Left forelimb (tissue), 1 donor: ENCODE measurements around the gene STAC2.
A peak's percentile ranks its signal among the peaks of the same experiment; 100 is the strongest.
"Not testable (repeated sequence)": the region's sequence is repeated elsewhere in the genome, so short reads cannot be mapped to it uniquely, and the experiment has no call there.

Experiments used
- DNase-seq: peaks from one replicate; pipeline ENCODE4 v3.0.0-alpha.2; 2018; ENCODE audit warnings: low spot score

STAC2 gene, protein sequence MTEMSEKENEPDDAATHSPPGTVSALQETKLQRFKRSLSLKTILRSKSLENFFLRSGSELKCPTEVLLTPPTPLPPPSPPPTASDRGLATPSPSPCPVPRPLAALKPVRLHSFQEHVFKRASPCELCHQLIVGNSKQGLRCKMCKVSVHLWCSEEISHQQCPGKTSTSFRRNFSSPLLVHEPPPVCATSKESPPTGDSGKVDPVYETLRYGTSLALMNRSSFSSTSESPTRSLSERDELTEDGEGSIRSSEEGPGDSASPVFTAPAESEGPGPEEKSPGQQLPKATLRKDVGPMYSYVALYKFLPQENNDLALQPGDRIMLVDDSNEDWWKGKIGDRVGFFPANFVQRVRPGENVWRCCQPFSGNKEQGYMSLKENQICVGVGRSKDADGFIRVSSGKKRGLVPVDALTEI

DNA sequence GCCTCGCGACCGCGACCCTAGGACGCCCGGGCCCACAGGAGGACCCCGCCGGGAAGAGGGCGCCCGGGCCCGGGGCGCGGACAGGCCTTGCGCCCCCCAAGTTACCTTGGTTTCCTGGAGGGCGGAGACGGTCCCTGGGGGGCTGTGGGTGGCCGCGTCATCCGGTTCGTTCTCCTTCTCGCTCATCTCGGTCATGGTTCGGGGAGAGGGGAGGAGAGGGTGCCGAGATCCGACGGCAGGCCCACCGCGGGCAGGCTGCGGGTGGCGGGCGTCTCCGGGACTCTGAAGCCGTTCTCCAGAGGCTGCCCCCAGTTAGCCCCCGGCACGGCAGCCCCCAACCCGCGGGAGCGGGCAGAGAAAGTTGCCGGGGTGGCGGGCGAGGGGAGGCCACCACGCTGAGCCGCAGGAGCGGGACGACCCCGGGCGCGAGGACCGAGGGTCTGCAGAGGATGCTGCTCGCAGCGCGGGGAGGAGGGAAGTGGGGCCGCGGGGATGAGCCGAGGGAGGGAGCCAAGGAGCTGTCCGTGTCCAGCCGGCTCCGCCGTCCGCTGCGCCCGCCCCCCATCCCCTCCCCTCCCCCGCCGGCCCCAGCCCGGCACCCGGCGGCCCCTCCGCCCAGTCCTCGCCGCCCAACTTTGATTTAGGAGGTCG is at the start of gene STAC2:
Gene STAC2, minus strand, starts transcription at position 638 of the 651 bp plus-strand sequence. Its CDS starts 443 bp downstream, at position 195.
- no peak for DNase-seq

DNA sequence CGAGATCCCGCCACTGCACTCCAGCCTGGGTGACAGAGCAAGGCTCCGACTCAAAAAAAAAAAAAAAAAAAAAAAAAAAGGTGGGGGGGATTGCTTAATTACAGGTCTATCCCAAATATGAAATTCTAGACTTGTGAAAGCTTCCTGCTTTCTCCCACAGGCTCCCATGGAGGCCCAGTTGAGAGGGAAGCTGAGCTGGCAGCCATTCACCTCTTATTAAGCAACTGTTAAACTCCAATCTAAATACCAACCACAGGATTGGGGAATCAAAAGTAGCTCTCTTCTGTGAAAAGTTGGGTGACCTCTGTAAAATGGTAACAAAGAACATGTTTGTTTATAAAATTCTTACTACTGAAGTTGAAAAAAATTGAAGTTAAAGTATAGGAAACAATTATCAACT is 45.8 kb upstream of the STAC2 start:
- no peak for DNase-seq

DNA sequence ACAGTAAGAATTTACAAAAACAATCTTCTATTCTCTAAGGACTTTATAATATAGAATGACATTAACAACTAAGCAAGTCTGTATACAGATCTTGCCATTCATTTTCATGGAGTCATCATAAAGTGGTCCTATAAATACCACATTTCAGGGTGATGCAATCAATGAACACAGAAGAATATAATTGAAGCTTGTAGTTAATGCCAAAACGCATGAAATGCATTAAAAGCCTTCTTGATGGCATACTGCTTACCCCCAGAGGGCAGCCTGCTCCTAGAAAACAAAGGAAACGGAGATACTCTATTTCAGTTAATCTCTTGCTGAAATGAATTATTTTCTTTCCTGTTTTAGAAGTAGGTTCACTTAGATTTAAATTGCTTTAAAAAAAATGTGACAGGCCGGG is 45.2 kb upstream of the STAC2 start:
- DNase-seq: no peak

DNA sequence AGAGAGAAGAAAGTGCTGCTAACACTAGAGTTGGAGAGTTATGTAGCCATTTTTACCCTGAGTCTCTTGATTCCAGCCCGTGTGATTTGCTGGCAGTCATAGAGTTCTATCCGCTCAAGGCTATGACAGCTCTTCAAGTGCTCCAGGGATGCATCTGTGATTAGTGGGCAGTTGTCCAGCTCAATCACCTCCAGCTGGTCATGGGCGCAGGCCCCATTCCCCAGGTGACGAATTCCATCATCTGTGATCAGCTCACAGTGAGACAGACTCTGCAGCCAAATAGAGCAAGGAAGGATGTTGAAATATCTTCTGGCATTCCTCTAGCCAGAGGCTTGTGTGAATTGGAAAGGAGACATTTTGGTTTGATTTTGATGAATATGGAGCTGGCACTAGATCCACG is 38.4 kb upstream of the STAC2 start:
- DNase-seq: no peak

DNA sequence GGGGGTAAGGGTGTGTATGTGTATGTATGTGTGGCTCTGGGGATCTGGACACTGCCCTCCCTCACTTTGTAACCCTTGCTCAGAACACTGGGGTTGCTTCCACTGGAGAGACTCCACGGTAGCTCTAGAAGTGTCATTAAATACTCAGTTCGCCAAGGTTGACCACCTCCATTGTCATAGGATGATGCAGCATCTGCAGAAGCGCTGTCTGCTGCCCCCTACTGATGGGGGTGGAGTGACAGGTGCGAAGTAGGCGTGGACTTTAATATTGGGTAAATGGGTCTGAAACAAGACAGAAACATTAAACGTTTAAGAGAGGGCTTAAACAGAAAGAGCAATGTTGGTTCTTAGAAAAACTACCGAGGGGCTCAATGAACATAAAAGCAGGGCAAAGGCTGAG is 35.5 kb upstream of the STAC2 start:
- no peak for DNase-seq

DNA sequence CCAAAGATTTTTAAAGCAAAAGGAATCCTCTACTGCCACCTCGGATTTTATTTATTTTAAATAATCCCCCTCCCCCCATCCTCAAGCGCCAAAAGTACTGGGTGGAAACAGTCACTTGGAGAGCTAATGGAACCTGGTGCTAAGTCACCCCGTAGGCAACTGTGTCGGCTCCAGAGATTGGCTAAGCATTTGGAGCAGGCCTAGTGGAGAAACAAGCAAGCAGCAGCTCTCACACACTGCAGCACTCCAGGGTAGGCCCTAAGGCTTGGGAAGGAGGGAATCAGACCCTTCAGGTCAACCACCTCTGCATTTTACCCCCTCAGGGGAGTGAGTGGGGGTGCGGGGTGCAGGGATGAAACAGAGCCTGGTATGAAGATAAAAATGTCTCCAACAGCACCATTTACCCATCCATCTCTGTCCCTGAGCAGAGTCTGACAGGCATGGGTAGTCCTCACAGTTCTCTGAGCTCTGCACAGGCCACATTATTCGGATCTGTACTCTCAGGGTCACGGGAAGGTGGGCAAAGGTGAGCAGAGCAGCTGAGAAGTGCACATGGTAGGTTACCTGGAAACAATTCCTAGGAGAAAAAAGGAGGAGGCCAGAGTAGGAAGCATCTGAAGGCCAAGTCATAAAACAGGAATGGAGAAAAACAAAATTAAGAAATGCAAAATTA is 27.2 kb upstream of the STAC2 start:
- DNase-seq: no peak

DNA sequence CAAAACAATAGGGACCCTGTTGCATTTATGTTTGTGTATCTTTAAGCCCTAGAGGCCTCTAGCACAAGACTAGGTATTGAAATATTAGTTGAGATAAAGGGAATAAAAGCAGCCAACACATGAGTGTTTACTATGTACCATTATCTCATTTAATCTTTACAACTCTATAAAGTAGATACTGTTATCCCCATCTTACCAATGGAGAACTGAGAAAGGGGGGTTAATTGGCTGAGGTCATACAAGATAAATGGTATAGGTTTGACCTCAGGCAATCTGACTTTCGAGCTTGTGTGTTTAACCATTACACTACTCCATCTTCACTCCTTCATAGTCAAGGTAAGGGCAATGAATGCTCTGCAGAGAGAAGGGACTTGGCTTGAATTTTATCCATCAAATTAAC is 26.3 kb upstream of the STAC2 start:
- DNase-seq: no peak

DNA sequence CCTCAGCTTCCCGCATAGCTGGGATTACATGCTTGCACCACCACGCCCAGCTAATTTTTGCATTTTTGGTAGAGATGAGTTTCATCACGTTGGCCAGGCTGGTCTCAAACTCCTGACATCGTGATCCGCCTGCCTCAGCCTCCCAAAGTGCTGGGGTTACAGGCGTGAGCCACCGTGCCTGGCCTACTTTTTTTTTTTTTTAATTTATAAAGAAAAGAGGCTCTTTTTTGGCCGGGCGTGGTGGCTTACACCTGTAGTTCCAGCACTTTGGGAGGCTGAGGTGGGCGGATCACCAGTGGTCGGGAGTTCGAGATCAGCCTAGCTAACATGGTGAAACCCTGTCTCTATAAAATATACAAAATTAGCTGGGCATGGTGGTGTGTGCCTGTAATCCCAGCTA is 24.3 kb upstream of the STAC2 start:
- not testable (repeated sequence) for DNase-seq

DNA sequence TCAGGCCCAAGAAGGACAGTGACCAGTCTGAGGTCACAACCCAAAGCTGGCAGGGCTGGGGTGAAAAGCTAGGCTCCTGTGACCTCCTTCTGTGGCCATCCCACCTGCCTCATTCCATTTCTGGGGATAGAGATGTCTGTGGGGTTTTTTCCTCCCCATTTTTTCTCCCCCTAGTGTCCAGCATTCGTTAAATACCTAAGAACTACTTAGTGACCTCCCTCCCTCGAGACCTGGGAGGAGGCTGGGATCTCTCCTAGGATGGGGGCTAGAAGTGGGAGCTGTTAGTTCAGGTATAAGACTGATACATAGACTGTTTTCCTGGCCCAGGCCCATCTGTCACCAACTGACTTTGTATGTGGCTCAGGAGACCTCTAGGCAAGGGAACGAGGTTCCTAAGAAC is 20.5 kb upstream of the STAC2 start:
- no peak for DNase-seq

DNA sequence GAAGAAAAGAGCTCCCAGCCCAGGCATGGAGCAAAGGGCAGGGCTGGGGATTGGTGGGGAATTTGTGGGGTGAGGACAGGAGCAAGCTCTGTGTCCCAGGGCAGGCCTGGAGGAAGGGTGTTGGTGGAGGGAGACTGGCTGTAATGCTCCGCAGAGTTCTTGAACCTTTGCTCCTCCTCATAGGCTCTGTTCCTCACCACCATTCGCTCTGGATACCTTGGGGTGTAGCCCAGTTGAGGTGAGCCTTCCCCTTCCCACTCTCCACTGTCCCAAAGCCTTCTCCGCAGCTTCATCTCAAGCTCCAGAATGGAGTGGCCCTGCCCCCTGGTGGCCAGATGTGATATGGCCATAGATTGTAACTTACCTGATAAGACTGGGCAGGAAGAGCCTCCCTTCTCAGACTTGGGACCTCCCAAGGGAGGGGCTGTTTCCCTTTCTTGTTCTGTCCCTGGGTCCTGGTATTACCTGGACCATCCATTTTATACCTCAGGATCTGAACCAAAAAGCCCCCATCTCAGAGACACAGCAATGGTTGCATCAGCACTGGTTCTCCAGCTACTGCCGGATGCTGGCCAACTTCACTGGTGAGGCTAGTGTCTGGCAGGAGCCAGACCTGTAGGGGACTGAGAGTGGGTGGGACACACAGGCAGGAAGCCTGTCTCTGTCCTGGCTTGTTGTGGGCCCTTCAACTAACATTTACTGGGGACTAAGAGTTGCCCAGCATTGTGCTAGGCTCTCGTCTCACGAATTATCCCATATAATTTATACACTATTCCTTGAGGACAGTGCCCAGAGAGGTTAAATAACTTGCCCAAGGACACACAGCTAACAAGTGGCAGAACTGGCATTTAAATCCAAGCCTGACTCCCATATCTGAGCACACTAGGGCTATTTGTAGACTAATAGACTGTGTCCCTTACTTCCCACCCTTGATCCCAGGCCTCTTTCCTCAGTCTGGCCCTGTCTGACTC is 19.1 kb upstream of the STAC2 start:
- DNase-seq: peak; percentile 90

DNA sequence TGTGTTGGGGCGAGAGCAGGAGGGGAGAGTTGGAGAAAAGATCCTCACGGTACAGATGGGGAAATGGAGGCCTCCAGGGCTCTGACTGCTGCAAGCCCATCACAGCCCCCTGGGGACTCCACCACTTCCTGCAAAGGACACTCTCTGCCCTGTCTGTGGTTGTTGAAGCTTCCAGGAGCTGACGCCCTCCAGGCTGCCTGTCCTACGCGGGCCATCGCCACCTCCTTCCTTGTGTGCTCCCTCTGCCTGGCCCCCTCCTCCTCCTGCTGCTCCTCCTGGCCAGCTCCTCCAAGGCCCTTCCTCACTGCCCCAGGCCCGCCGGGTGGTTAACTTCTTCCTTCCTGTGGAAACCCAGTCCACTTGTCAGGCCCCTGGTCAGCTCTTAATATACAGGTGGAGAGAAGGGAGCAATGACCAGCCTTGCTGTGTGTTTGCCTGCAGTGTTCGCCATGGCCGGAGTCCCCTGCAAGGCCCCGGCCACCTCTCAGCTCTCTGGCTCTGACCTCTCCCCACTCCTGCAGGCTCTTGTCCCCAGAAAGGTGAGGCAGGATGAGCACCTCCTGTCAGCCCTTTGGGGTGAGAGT is 18.4 kb upstream of the STAC2 start:
- DNase-seq: no peak

DNA sequence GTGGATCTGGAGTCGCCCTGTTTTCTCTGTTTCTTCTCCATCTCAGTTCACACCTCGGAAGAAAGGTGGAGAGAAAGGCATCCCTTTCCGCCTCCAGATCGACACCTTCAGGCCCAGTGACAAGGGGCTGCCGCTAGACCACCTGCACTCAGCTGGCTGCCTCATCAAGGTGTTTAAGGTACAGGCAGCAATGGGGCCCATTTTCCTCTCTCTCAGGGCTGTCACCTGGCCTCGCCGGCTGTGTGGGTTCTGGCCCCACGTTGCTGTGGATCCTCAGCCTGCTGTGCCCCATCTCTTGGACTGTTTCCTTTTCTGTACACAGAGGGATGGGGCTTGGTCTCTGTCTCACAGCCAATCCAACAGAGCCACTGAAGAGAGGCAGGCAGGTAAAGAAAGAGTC is 17.4 kb upstream of the STAC2 start:
- DNase-seq: no peak

DNA sequence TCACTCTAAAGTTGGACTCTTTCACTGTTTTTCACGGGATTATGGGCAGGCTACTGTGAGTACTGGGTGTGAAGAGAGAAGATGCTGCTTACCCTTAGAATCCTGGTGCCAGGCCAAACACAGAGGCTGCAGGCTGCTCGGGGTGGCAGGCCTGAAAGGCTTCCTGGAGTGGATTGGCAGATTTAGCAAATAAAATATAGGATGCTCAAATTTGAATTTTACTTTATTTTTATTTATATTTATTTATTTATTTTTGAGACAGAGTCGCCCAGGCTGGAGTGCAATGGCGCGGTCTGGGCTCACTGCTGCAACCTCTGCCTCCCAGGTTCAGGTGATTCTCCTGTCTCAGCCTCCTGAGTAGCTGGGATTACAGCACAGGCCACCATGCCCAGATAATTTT is 14.9 kb upstream of the STAC2 start:
- DNase-seq: no peak

DNA sequence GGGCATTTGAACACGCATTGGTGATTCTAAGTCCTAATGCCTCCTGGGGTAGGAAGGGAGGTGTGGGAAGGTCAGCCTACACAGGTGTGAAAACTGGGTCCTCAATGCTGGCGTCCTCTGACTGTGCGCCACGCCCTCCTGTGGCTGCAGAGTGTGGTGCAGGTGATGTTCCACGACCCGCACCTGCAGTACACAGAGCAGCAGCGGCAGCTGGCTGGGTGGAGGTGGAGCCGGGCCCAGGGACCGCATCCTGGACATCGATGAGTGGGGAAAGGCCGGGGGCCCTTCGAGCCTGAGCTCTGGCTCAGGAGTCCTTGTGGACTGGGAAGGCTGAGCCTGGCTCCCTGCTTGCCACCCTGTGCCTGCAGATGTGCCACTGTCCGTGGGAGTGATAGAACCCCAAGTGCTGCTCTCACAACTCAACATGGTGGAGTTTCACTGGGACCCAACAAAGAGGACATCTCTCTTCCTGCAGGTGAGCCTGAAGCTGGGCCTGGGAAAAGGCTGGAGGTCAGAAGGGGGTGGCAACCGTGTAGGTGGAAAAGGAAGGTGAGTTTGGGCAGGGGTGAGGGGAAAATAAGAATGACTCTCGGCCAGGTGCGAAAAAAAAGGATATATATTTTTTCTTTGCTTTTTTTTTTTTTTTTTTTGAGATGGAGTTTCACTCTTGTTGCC is 14.0 kb upstream of the STAC2 start:
- DNase-seq: no peak

DNA sequence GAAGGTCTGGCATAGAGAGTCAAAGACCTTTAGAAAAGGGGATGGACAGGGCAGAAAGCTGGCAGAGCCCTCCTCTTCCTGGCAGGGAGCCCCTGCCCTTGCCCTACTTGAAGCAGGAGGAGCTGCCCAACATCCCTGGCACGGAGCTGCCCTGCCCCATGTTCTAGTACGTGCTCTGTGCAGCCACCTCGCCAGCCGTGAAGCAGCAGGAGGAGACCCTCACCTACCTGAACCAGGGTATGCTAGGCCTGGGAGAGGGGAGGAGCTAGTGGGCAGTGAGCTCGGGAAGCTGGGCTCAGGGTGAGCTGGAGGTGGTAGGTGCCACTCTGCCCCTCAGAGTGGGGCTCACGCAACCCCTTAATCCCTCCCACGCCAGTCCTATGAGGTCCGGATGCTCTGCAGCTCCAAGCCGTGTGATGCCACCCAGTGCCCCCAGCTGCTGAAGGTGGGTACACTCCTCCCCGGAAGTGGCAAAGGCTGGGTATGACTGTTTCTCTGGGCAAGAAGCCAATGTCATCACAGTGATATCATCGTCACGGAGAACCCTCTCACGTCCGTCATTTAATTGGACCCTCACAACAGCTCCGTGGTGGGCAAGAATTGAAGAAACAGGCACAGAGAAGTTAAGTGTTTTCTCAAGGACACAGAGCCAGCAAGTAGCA is 12.7 kb upstream of the STAC2 start:
- no peak for DNase-seq

DNA sequence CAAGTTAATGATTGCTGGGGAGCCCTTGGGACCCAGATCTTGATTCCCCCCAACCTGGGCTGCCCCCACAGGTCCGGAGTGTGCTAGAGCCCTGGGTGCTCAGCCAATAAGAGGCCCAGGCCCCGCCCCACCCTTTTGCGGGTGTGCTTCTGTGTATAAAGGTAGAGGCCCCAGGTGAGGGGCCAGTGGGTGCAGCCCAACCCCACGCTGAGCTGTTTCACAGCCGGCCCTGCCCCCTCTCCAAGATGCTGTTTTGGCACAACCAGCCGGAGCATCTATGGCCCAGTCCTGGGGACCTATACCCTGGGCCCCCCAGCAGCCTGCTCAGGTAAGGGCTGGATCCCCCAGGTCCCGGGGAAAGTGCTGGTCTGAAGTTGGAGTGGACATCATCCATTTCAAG is 11.8 kb upstream of the STAC2 start:
- no peak for DNase-seq

DNA sequence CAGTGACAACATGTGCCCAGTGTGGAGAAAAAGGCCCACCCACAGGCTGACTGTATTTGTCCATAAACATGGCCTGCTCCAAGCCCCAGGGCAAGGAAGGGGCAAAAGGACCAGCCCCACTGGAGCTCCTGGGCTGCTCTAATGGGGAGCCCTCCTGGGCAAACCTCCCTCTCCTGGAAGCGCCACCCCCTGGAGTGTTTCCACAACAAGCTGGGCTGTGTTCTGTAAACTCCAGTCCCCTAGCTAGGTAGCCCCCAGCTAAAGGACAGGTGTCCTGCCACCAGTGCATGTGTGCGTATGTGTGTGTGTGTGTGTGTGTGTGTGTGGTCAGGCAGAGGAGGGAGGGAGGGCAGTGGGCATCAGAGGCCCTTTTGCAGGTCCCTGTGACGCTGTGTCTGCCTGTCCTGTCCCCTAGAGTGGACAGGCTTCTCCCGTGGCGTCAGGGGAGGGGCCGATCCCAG is 11.3 kb upstream of the STAC2 start:
- DNase-seq: no peak

DNA sequence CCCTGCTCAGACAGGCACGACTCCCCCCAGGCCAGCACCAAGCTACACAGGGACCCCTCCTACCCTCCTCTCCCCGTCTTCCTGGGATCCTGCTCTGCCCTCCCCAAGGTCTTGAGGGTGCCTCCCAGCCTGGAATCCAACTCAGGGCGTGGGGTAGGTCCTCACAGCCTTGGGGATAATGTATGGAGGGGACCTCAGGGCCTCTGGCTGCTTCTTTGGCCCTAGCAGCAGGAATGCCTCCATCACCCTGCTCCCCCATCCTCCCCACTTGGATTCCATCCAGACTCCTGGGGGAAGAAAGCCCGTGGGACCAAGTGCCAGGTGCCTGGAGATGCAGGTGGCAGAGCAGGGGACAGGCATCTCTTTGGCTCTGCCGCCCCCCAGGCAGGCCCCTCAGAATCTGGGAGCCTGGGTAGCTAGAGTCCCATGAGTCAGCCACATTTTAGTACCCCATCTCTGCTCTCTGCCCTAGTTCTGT is 10.7 kb upstream of the STAC2 start:
- no peak for DNase-seq

DNA sequence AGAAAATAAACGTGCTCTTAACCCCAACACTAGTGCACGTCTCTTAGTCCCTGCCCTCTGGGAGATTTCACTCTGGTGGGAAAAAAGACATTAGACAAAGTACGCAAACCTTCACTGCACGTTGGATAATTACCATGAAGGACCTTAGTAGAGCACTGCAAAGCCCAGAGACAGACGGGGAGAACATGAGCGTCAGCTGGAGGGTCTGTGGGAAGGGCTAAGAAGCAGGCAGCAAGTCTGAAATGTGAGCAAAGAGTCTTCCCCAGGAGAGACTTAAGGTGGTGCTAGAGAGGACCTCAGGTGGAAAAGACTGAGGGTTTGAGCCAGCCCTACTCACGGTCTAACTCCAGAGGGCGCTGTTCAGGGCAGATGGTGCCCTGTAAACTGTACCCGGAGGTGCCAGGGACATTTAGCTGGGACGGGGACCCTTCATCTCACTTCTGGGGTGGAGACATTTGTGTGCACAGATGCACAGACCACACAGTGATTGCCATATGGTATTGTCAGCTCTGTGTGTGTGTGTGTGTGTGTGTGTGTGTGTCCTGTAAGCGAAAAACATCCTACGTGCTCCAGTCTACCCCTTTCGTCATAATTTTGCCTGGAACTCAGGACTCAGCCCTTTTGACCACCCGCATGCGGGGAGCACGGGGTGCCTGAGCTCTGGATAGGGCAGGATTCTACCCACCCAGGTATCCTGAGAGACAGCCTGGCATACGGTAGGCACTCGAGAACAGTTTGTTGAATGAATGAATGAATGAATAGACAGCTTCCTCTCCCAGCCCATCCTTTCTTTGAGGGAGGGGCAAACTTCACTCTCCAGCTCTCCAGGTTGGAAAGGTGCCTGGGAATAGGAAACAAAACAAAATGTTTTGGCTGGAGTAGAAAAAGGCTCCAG is 10.1 kb upstream of the STAC2 start:
- no peak for DNase-seq
